HepG2 (cell line): ENCODE results near the gene SRSF4. TPM values are rescaled to one million over a fixed set of nuclear protein-coding genes. Genes with fewer than 3 reads are reported as not detected.
A peak's percentile ranks its signal among the peaks of the same experiment; 100 is the strongest.

Source experiments
- ATAC-seq: fragments of 200-7000 bp; cut with Tn5 transposase; 3 replicates; pipeline ENCODE4 v1.9.1; 2020; ENCODE audit warnings: mild to moderate bottlenecking, moderate library complexity
- BruUV-seq: library from RNA; stranded (reverse); fragments of 400-500 nt; replicated peaks from 2 replicates; lab custom pipeline; 2021; lab: Mats Ljungman, UMichigan
- CTCF ChIA-PET: fragments of 300-600 bp; formaldehyde crosslinking; extraction: SDS; loops from one replicate; lab custom pipeline; 2021; ENCODE audit warnings: low total read pairs, inconsistent platforms, low intra/inter-chr PET ratio; lab: Yijun Ruan, JAX
- POLR2A ChIA-PET: fragments of 350-600 bp; sonication (Branson Sonifier 250); formaldehyde crosslinking; loops from one replicate; lab custom pipeline; 2020; ENCODE audit warnings: antibody characterized with exemption, inconsistent platforms; lab: Yijun Ruan, JAX
- DNase-seq: peaks from one replicate; pipeline ENCODE4 v3.0.0-alpha.2; 2015; ENCODE audit warnings: low spot score
- FAIRE-seq: peaks from 3 replicates; lab custom pipeline; 2011; peaks lifted over from hg19 to GRCh38; lab: Jason Lieb, UNC
- H2AFZ ChIP-seq: one replicate; pipeline ENCODE4 v1.6.1; 2011; ENCODE audit warnings: low read length, inconsistent platforms
- H3K27ac ChIP-seq: fragments of 300-600 bp; 3 replicates; pipeline ENCODE4 v1.8.0; 2011; ENCODE audit warnings: mixed run types, mild to moderate bottlenecking, mixed read lengths, low read length, inconsistent platforms; ENCODE audit not compliant: insufficient read depth; ENCODE audit errors: extremely low read length
- H3K27me3 ChIP-seq, 2 experiments: fragments of 200-600 bp in 1 of 2; 2 replicates in 1 of 2; 3 replicates in 1 of 2; pipeline versions ENCODE4 v1.6.0 to v1.8.0; 2011; ENCODE audit warnings: low read length in 2 of 2, mild to moderate bottlenecking in 2 of 2, moderate library complexity in 2 of 2, inconsistent platforms in 1 of 2; ENCODE audit not compliant: insufficient read depth in 2 of 2, control insufficient read depth in 1 of 2
- H3K36me3 ChIP-seq, 2 experiments: fragments of 200-600 bp in 1 of 2; replicated peaks in 1 of 2; 2 replicates in 1 of 2; 3 replicates in 1 of 2; pipeline versions ENCODE4 v1.5.1 to v1.8.0; 2011; ENCODE audit warnings: low read length in 2 of 2, inconsistent platforms in 1 of 2; ENCODE audit not compliant: insufficient read depth in 2 of 2, control insufficient read depth in 1 of 2
- H3K4me1 ChIP-seq: 2 replicates; pipeline ENCODE4 v1.5.1; 2012; ENCODE audit warnings: low read length, inconsistent platforms; ENCODE audit not compliant: insufficient read depth
- H3K4me2 ChIP-seq: 2 replicates; pipeline ENCODE4 v1.6.0; 2011; ENCODE audit warnings: low read depth, low read length, inconsistent platforms
- H3K4me3 ChIP-seq, 3 experiments: fragments of 200-600 bp in 1 of 3; sonication (generic), shearing (Covaris generic) in 1 of 3; replicated peaks in 1 of 3; 2 replicates each; pipeline ENCODE4 v1.5.1; 2011 to 2016; ENCODE audit warnings: low read length in 3 of 3, inconsistent platforms in 2 of 3, low read depth in 2 of 3, mild to moderate bottlenecking in 2 of 3, control low read depth in 1 of 3, mixed read lengths in 1 of 3; ENCODE audit not compliant: insufficient read depth in 1 of 3
- H3K79me2 ChIP-seq: one replicate; pipeline ENCODE4 v1.6.1; 2011; ENCODE audit warnings: low read length, inconsistent platforms; ENCODE audit not compliant: insufficient read depth
- H3K9ac ChIP-seq: 2 replicates; pipeline ENCODE4 v1.6.0; 2011; ENCODE audit warnings: mild to moderate bottlenecking, low read depth, low read length, inconsistent platforms; ENCODE audit not compliant: insufficient read depth
- H3K9me3 ChIP-seq: 2 replicates; pipeline ENCODE4 v1.5.1; 2012; ENCODE audit warnings: mild to moderate bottlenecking, low read length
- H4K20me1 ChIP-seq: 2 replicates; pipeline ENCODE4 v1.6.0; 2011; ENCODE audit warnings: inconsistent platforms, mild to moderate bottlenecking, low read length, moderate library complexity; ENCODE audit not compliant: insufficient read depth
- AGO2 ChIP-seq: fragments of 200-400 bp; formaldehyde crosslinking; optimal IDR thresholded peaks from 2 replicates; pipeline ENCODE3; 2017; ENCODE audit warnings: mild to moderate bottlenecking, low read depth, low read length, moderate library complexity
- PRDM15 ChIP-seq: sonication (generic); formaldehyde crosslinking; IDR thresholded peaks from 2 replicates; pipeline ENCODE4 v1.4.0; 2020; ENCODE audit warnings: missing genetic modification reagents
- ZBTB20 ChIP-seq: sonication (generic); formaldehyde crosslinking; IDR thresholded peaks from 2 replicates; pipeline ENCODE4 v1.8.1; 2023; ENCODE audit warnings: missing genetic modification reagents, low read depth, mild to moderate bottlenecking, borderline replicate concordance
- WGBS: methylation state at CpG from one replicate; pipeline ENCODE4 v1.1.6; 2017; ENCODE audit warnings: low lambda C conversion rate; 5-methylcytosine and 5-hydroxymethylcytosine counted together
- in situ Hi-C: cut with HindIII; loops from 2 replicates; pipeline ENCODE4 v1.10.0; 2017; ENCODE audit warnings: low pct_unique_long_range_greater_than_20kb; ENCODE audit not compliant: extremely low pct_ligation_motif_present
- intact Hi-C: fragments of 100-400 bp; cut with micrococcal nuclease; formaldehyde crosslinking; loops from one replicate; pipeline ENCODE4 v1.10.0; 2022; ENCODE audit not compliant: unreplicated experiment
- polyA plus RNA-seq, 8 experiments: library from polyadenylated mRNA; depleted of rRNA in 3 of 8; stranded (reverse) in 7 of 8; unstranded in 1 of 8; fragments of >200 nt; fragmentation: Illumina TruSeq in 4 of 8; extraction: Trizol in 4 of 8; gene quantifications; 2 replicates each; pipeline versions ENCODE4 v1.2.1 to v1.2.3, GENCODE V29; 2011 to 2016; ENCODE audit warnings: low read depth in 4 of 8, missing spikeins in 1 of 8, mixed read lengths in 1 of 8; ENCODE audit not compliant: insufficient read depth in 1 of 8
- total RNA-seq, 5 experiments: library from RNA; depleted of rRNA; stranded (reverse); fragments of >200 nt; fragmentation: Illumina TruSeq; extraction: Trizol; gene quantifications; 2 replicates each; pipeline ENCODE4 v1.2.3, GENCODE V29; 2016; ENCODE audit warnings: low read depth in 1 of 5
- TF ChIP-seq, protein P1 (sequence below): sonication (generic); formaldehyde crosslinking; IDR thresholded peaks from 2 replicates; pipeline ENCODE4 v1.5.0; 2020; ENCODE audit warnings: mild to moderate bottlenecking, missing genetic modification reagents, borderline replicate concordance
- TF ChIP-seq, protein P2 (sequence below): IDR thresholded peaks from 2 replicates; pipeline ENCODE4 v1.6.1; 2018; ENCODE audit warnings: missing genetic modification reagents

Gene SRSF4
- total and polyA plus RNA-seq, 2 of the 13 experiments (the other 11 are each of a cell fraction or from before 2014, with no cell fraction given) = 37.7 to 50.9 TPM

- DNase-seq = no peak
- H4K20me1 ChIP-seq = no peaks in the 10 kb centered on the region; the same call in 1 of the 2 replicates
- H3K4me1 ChIP-seq = peaks cover 32% of the 10 kb centered on the region
- H3K79me2 ChIP-seq = no peaks in the 10 kb centered on the region
- 96% methylated on average over 35 of the region's 35 CpGs for WGBS
- H2AFZ ChIP-seq = no peak overlapping the region
- intact Hi-C loops (no loop called here), in situ Hi-C loops (no loop called here)
- no peaks in the 10 kb centered on the region for H3K9me3 ChIP-seq
- ChIA-PET CTCF (no interaction called here), POLR2A (no interaction called here)
- no peak overlapping the region for H3K9ac ChIP-seq
- no TSS peak for BruUV-seq
- H3K4me2 ChIP-seq = no peak overlapping the region
- peaks cover 17 to 64% of the 10 kb centered on the region in 2 experiments for H3K36me3 ChIP-seq
- no peaks in the 10 kb centered on the region for H3K27me3 ChIP-seq
- no peak overlapping the region for H3K27ac ChIP-seq
- FAIRE-seq = no peak
- ATAC-seq = no peak
- no peak overlapping the region for H3K4me3 ChIP-seq
- TF ChIP-seq PRDM15 (CRISPR knock-in tag) = peak; percentile 60; the same call in 1 of the 2 replicates
- TF ChIP-seq, protein P1, sequence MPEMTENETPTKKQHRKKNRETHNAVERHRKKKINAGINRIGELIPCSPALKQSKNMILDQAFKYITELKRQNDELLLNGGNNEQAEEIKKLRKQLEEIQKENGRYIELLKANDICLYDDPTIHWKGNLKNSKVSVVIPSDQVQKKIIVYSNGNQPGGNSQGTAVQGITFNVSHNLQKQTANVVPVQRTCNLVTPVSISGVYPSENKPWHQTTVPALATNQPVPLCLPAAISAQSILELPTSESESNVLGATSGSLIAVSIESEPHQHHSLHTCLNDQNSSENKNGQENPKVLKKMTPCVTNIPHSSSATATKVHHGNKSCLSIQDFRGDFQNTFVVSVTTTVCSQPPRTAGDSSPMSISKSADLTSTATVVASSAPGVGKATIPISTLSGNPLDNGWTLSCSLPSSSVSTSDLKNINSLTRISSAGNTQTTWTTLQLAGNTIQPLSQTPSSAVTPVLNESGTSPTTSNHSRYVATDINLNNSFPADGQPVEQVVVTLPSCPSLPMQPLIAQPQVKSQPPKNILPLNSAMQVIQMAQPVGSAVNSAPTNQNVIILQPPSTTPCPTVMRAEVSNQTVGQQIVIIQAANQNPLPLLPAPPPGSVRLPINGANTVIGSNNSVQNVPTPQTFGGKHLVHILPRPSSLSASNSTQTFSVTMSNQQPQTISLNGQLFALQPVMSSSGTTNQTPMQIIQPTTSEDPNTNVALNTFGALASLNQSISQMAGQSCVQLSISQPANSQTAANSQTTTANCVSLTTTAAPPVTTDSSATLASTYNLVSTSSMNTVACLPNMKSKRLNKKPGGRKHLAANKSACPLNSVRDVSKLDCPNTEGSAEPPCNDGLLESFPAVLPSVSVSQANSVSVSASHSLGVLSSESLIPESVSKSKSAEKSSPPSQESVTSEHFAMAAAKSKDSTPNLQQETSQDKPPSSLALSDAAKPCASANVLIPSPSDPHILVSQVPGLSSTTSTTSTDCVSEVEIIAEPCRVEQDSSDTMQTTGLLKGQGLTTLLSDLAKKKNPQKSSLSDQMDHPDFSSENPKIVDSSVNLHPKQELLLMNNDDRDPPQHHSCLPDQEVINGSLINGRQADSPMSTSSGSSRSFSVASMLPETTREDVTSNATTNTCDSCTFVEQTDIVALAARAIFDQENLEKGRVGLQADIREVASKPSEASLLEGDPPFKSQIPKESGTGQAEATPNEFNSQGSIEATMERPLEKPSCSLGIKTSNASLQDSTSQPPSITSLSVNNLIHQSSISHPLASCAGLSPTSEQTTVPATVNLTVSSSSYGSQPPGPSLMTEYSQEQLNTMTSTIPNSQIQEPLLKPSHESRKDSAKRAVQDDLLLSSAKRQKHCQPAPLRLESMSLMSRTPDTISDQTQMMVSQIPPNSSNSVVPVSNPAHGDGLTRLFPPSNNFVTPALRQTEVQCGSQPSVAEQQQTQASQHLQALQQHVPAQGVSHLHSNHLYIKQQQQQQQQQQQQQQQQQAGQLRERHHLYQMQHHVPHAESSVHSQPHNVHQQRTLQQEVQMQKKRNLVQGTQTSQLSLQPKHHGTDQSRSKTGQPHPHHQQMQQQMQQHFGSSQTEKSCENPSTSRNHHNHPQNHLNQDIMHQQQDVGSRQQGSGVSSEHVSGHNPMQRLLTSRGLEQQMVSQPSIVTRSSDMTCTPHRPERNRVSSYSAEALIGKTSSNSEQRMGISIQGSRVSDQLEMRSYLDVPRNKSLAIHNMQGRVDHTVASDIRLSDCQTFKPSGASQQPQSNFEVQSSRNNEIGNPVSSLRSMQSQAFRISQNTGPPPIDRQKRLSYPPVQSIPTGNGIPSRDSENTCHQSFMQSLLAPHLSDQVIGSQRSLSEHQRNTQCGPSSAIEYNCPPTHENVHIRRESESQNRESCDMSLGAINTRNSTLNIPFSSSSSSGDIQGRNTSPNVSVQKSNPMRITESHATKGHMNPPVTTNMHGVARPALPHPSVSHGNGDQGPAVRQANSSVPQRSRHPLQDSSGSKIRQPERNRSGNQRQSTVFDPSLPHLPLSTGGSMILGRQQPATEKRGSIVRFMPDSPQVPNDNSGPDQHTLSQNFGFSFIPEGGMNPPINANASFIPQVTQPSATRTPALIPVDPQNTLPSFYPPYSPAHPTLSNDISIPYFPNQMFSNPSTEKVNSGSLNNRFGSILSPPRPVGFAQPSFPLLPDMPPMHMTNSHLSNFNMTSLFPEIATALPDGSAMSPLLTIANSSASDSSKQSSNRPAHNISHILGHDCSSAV = no peak
- no peak for TF ChIP-seq ZBTB20
- TF ChIP-seq, protein P2, sequence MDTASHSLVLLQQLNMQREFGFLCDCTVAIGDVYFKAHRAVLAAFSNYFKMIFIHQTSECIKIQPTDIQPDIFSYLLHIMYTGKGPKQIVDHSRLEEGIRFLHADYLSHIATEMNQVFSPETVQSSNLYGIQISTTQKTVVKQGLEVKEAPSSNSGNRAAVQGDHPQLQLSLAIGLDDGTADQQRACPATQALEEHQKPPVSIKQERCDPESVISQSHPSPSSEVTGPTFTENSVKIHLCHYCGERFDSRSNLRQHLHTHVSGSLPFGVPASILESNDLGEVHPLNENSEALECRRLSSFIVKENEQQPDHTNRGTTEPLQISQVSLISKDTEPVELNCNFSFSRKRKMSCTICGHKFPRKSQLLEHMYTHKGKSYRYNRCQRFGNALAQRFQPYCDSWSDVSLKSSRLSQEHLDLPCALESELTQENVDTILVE (CRISPR knock-in tag) = no peak
- TF ChIP-seq AGO2 = peak; percentile 43
- TF ChIP-seq, all 625 proteins: peak for 2
These were observed 32.8 kb downstream of the SRSF4 start for GRCh38 chr1:29148656-29149491.
